ENCODE data around the gene PARD3B. TPM values are rescaled to one million over a fixed set of nuclear protein-coding genes. Genes with fewer than 3 reads are reported as not detected.

PARD3B gene
- total and polyA plus RNA-seq, 2 donors (not counting 1 experiment from before 2014, with no cell fraction given), result 7.4 to 20.6 TPM

DNA sequence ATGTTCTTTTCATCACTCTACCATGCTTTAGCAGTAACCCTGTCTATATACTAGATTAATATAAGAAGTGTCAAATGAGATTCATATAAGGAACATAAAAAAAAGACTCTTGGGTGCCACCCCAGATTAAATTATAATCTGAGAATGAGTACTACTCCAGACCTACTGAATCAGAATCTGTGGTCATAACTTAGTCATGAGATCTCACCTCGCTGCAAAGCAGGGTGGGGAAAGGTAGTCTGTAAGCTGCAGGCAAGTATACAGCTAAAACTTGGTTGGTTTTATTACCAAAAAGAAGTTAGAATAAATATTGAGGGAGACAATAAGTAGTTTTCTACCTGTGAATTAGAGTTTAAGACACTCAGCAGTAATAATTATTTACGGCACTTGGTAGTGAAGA lies 175.6 kb downstream of the PARD3B start:
- Histone ChIP-seq H3K9ac (ENCODE audit: insufficient read depth, low read length) (no peak overlapping the region), H3K4me2 (ENCODE audit: extremely low read depth, insufficient read depth, low read length) (no peak overlapping the region), H3K4me1 (ENCODE audit: control insufficient read depth, extremely low read depth, insufficient read depth, low read length) (no peaks in the 10 kb centered on the region), H3K4me3 (replicated peaks in 1 of 4; ENCODE audit: control extremely low read depth in 1 of 4, insufficient read depth in 1 of 4, low read depth in 3 of 4, low read length in 4 of 4) (no peak overlapping the region), H3K79me2 (ENCODE audit: control insufficient read depth, insufficient read depth, low read length) (no peaks in the 10 kb centered on the region), H2AFZ (ENCODE audit: low read length) (no peak overlapping the region), H3K36me3 (ENCODE audit: control insufficient read depth, insufficient read depth, low read length) (no peaks in the 10 kb centered on the region), H4K20me1 (ENCODE audit: control insufficient read depth, extremely low read depth, insufficient read depth, low read length) (no peaks in the 10 kb centered on the region), H3K9me3 (ENCODE audit: control insufficient read depth, insufficient read depth, low read depth, low read length) (no peaks in the 10 kb centered on the region), H3K27me3 (ENCODE audit: control insufficient read depth, insufficient read depth, low read length) (no peaks in the 10 kb centered on the region), H3K27ac (ENCODE audit: insufficient read depth, low read length) (no peak overlapping the region)
- TF ChIP-seq, protein P1, sequence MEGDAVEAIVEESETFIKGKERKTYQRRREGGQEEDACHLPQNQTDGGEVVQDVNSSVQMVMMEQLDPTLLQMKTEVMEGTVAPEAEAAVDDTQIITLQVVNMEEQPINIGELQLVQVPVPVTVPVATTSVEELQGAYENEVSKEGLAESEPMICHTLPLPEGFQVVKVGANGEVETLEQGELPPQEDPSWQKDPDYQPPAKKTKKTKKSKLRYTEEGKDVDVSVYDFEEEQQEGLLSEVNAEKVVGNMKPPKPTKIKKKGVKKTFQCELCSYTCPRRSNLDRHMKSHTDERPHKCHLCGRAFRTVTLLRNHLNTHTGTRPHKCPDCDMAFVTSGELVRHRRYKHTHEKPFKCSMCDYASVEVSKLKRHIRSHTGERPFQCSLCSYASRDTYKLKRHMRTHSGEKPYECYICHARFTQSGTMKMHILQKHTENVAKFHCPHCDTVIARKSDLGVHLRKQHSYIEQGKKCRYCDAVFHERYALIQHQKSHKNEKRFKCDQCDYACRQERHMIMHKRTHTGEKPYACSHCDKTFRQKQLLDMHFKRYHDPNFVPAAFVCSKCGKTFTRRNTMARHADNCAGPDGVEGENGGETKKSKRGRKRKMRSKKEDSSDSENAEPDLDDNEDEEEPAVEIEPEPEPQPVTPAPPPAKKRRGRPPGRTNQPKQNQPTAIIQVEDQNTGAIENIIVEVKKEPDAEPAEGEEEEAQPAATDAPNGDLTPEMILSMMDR (conservative IDR thresholded peaks at IDR 0.05 in 1 of 2, IDR thresholded peaks at IDR 0.05 in 1 of 2; ENCODE audit: low read depth in 1 of 2, low read length in 2 of 2), result no peak
- TF ChIP-seq EZH2 (IDR thresholded peaks at IDR 0.05; ENCODE audit: low read length, missing control alignments), result no peak
- no peak for DNase-seq (ENCODE audit: low read depth in 2 of 2)

DNA sequence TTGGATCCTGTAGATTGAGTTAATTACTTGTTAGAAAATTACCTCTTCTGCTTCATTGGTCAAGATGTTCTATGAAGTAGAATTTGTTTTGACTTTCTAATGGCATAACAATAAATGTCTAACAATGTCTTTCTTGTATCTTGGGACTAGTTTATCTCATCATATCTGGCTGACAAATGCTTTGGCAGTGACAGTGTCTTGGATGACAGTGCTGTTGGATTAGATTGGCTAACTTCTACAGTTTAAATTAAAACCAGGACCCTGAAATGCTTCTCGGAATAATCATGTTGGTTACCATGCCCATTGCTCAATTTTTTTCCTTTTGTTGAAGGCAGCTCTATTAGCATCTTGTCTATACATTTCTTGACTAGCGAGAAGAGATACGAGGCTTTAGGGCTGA lies 176.9 kb downstream of the PARD3B start:
- no peak for DNase-seq (ENCODE audit: low read depth in 2 of 2)

DNA sequence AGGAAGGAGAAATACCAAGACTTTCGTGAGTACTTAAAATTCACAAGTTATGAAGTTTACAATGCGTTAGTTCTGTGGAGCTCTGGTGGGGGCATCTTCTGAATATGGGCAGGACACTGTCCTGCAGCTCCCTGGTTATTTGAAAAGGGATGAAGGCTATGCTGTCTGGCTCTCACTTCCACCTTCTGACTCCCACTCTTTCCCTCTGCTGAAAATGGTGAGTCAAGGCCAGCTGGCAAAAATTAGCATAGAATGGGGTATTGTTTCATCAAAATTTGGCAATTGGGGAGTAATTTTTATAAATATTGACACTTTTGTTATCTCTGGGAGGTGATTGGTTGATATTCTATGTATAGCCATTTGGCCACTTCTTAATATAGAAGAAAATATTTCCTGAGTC lies 177.4 kb downstream of the PARD3B start:
- TF ChIP-seq EZH2 (IDR thresholded peaks at IDR 0.05; ENCODE audit: low read length, missing control alignments), result no peak
- TF ChIP-seq, protein P1 (conservative IDR thresholded peaks at IDR 0.05 in 1 of 2, IDR thresholded peaks at IDR 0.05 in 1 of 2; ENCODE audit: low read depth in 1 of 2, low read length in 2 of 2), result no peak
- Histone ChIP-seq H4K20me1 (ENCODE audit: control insufficient read depth, extremely low read depth, insufficient read depth, low read length) (no peaks in the 10 kb centered on the region), H3K9me3 (ENCODE audit: control insufficient read depth, insufficient read depth, low read depth, low read length) (no peaks in the 10 kb centered on the region), H3K9ac (ENCODE audit: insufficient read depth, low read length) (no peak overlapping the region), H3K4me2 (ENCODE audit: extremely low read depth, insufficient read depth, low read length) (no peak overlapping the region), H3K79me2 (ENCODE audit: control insufficient read depth, insufficient read depth, low read length) (no peaks in the 10 kb centered on the region), H3K27me3 (ENCODE audit: control insufficient read depth, insufficient read depth, low read length) (no peaks in the 10 kb centered on the region), H3K27ac (ENCODE audit: insufficient read depth, low read length) (no peak overlapping the region), H3K4me3 (replicated peaks in 1 of 4; ENCODE audit: control extremely low read depth in 1 of 4, insufficient read depth in 1 of 4, low read depth in 3 of 4, low read length in 4 of 4) (no peak overlapping the region), H3K36me3 (ENCODE audit: control insufficient read depth, insufficient read depth, low read length) (no peaks in the 10 kb centered on the region), H3K4me1 (ENCODE audit: control insufficient read depth, extremely low read depth, insufficient read depth, low read length) (no peaks in the 10 kb centered on the region), H2AFZ (ENCODE audit: low read length) (no peak overlapping the region)
- no peak for DNase-seq (ENCODE audit: low read depth in 2 of 2)

More for the DNA sequence above, 176.9 kb downstream of the PARD3B start:
- H3K27me3 ChIP-seq (ENCODE audit: control insufficient read depth, insufficient read depth, low read length), result no peaks in the 10 kb centered on the region
- H3K9ac ChIP-seq (ENCODE audit: insufficient read depth, low read length), result no peak overlapping the region
- no peaks in the 10 kb centered on the region for H3K9me3 ChIP-seq (ENCODE audit: control insufficient read depth, insufficient read depth, low read depth, low read length)
- H2AFZ ChIP-seq (ENCODE audit: low read length), result no peak overlapping the region
- no peaks in the 10 kb centered on the region for H3K79me2 ChIP-seq (ENCODE audit: control insufficient read depth, insufficient read depth, low read length)
- H3K36me3 ChIP-seq (ENCODE audit: control insufficient read depth, insufficient read depth, low read length), result no peaks in the 10 kb centered on the region
- H3K4me2 ChIP-seq (ENCODE audit: extremely low read depth, insufficient read depth, low read length), result no peak overlapping the region
- no peaks in the 10 kb centered on the region for H3K4me1 ChIP-seq (ENCODE audit: control insufficient read depth, extremely low read depth, insufficient read depth, low read length)
- no peak overlapping the region for H3K27ac ChIP-seq (ENCODE audit: insufficient read depth, low read length)
- TF ChIP-seq, protein P1 (conservative IDR thresholded peaks at IDR 0.05 in 1 of 2, IDR thresholded peaks at IDR 0.05 in 1 of 2; ENCODE audit: low read depth in 1 of 2, low read length in 2 of 2), result no peak
- no peak for TF ChIP-seq EZH2 (IDR thresholded peaks at IDR 0.05; ENCODE audit: low read length, missing control alignments)
- H4K20me1 ChIP-seq (ENCODE audit: control insufficient read depth, extremely low read depth, insufficient read depth, low read length), result no peaks in the 10 kb centered on the region
- no peak overlapping the region for H3K4me3 ChIP-seq (replicated peaks in 1 of 4; ENCODE audit: control extremely low read depth in 1 of 4, insufficient read depth in 1 of 4, low read depth in 3 of 4, low read length in 4 of 4)

All from fibroblast of lung (primary cell).